Measurements from ENCODE around the gene DIP2C.

GRCh38 chr10:703118-703517 lies 13.7 kb upstream of the DIP2C start:
- TF ChIP-seq CTCF (IDR thresholded peaks at IDR 0.05) (no peak), POLR2A (IDR thresholded peaks at IDR 0.05) (no peak)
